Skin of body (tissue), 2 donors: ENCODE results near the gene CEP135. TPM values are rescaled to one million over a fixed set of nuclear protein-coding genes. Genes with fewer than 3 reads are reported as not detected.
A peak's percentile ranks its signal among the peaks of the same experiment; 100 is the strongest.
"Not testable (repeated sequence)": the region's sequence is repeated elsewhere in the genome, so short reads cannot be mapped to it uniquely, and the experiment has no call there.

ENCODE experiments used
- DNase-seq: peaks from one replicate; lab custom pipeline; 2025; lab: John Stamatoyannopoulos, UW
- total RNA-seq: library from RNA; depleted of rRNA; stranded (reverse); fragments of >200 nt; gene quantifications from one replicate; pipeline ENCODE4 v1.2.3, GENCODE V29; 2014

Gene CEP135
- total RNA-seq, 1 donor from 2014 or later: 11.0 TPM

DNA sequence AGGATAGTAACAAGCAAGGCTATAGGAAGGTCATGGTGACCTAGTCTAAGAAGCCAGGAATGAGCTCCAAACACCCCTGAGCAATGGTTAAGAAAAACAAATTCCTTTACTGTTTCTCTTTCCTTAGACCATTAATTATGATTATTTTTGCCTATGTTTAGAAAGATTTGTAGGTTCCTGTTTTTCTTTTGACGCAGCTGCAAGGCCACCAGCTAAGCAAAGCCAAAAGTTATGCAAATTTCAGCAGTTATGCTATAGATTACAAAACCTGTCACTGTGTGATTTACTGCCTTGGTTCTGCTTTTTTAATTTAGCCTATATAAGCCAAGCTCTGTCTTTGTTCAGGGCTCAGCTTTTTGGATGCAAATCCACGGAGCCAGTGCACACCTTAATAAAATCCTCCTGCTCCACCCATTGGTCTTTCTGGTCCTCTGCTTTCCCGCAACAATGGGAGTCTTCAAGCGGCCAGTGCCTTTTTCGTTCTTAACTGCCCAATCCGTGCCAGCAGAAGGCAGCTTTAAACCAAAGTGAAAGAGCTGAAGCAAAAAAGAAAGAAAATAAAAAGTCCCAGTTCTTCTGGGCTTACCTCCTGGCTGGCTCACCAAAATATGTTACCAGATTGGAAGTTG, 1.4 kb upstream of the CEP135 start:
- no peak for DNase-seq

- DNase-seq: peak; percentile 39
Observed at GRCh38 chr4:55947912-55948725, 626 bp upstream of the CEP135 start.

- no peak for DNase-seq
Observed at GRCh38 chr4:55949482-55949802, 697 bp downstream of the CEP135 start.

GRCh38 chr4:55951191-55951922, 2.6 kb downstream of the CEP135 start:
- DNase-seq: no peak

DNA sequence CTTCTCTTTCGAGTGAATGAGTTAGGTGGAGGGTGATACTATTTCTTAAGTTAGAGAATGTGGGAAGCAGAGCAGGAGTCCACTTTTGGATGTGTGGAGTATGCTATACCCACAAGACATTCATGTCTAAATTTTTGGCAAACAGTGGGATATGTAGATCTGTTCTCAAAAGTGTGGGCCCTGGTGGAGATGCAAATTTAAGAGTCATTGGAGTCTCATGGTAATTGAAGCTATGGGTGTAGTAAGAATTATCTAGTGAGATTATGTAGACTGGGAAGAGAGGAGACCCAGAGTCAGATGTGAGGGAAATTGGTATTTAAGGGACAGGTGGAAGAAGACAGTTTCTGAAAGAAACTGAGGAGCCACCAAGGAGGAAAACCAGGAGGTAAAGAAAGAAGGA, 7.0 kb downstream of the CEP135 start:
- no peak for DNase-seq

DNA sequence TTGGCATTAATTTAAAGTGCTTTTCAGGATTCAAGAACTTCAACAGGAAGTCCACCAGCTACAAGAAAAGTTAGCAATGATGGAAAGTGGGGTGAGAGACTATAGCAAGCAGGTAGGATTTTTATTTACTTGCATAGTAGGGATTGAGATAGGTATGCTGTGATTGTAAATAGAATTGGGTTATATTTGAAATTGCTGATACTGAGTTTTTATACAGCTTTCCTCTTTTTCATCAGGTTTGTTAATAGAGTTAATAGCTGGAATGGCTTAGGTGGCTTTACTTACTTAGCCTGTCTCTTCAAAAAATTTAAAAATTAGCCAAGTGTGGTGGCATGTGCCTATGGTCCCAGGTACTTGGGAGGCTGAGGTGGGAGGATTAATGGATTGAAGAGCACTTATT, 10.9 kb downstream of the CEP135 start:
- no peak for DNase-seq

DNA sequence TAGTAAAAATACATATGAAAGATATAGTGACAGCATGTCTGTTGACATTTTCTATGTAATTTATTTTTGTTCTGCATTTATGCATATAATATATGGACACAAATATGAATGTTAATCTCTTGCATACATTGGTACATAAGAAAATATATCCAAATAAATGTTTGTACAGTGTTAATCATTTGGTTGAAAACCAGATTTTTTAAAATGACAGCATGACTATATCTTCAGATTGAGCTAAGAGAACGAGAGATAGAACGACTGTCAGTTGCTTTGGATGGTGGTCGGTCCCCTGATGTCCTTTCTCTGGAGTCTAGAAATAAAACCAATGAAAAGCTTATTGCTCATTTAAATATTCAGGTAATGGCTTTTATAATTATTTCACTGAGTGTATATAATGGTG, 15.3 kb downstream of the CEP135 start:
- no peak for DNase-seq

- DNase-seq: no peak
Observed at GRCh38 chr4:55965585-55965984, 16.8 kb downstream of the CEP135 start.

DNA sequence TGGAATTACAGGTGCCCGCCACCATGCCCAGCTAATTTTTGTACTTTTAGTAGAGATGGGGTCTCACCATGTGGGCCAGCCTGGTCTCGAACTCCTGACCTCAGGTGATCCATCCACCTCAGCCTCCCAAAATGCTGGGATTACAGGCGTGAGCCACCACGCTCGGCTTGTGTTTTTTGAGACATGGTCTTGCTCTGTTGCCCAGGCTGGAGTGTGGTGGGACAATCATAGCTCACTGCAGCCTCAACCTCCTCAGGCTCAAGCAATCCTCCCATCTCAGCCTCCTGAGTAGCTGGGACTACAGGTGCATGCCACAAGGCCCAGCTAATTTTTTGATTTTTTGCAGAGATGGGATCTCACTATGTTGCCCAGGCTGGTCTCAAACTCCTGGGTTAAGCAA, 17.6 kb downstream of the CEP135 start:
- not testable (repeated sequence) for DNase-seq

DNA sequence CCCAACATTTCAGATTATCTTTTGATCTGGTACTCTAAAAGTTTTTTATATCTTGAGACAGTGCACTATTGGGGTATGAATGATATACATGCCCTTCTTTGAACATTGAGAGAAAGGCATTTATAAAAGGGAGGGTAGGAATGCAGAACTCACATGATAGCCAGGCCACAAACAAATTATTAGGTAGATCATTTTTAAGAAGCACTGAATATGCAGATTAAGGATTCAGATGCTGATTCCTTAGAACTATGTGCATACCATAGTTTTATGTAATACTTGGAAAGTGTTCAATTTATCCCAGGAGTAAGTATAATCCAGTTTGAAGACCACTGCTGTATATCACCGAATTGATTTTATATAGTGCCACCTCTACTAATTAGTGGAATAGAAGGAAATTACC, 18.6 kb downstream of the CEP135 start:
- no peak for DNase-seq

DNA sequence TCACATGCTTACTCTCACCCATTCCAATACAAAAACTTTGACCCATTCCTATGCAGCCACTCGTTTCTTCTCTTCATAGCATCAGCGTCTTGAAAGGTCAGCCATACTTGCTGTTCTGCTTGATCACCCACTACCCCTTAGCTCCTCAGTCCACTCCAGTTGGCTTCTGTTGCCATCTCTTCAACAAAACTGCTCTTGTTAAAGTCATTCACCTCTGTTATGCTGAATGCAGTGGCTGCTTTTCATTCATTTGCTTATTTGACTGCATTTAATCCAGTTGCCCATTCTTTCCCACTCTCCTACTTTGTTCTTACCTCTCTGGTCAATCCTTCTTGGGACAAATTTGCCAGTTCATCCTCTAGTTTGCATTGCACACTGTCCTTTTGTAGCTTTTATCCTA, 24.9 kb downstream of the CEP135 start:
- no peak for DNase-seq

DNA sequence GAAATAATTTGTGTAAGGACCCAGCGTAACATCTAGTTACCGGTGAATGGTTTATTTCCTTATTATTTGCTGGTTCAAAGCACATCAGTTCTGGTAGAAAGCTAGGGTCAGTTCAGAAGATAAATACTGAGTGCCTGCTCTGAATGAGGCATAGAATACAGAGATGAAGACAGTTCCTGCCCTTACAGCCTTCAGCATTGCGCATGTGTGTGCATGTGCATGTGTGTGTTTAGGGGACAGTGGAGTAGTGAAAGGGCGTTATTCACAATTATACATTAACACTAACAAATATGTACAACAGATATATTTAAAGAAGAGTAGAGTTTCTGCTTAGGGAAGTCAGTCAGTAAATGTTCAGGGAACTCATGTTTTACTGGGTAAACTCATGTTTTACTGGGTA, 29.1 kb downstream of the CEP135 start:
- no peak for DNase-seq

- no peak for DNase-seq
Observed at GRCh38 chr4:55979562-55979961, 30.8 kb downstream of the CEP135 start.

DNA sequence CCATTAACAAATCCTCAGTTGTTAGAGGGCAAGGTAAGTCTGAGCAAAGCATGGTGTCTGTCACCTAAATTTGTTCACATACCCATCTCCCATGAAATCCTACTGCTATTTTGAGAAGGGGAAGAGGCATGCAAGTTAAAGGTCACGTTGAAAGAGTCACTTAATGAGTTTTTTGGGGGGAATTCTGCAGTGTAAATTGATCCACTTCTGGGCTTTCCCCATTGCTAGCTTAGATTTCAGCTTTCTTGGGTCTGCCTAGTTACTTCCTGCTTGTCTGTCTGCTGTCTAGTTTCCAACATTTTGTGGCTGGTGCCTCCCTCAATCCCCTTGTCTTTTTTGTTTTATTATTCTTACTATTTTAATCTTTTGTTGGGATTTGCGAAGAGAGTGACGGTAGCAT, 32.0 kb downstream of the CEP135 start:
- DNase-seq: no peak

DNA sequence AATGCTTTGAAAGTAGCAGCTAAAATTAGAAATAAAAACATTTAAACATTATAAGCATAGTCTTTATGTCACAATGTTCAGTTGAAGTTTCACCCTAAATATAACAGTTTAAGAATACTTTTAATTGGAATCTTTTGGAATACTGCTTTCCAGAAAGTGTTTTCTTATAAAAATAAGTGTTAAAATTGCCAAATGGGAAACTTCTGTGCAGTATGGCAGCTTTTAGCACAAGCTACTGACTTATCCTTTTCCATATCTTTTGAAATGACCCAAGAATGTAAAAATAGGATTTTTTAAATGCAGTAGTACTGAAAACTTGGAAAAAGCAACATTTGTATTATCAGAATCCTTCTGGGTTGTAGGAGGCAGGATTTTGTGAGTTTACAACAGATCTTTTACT, 34.2 kb downstream of the CEP135 start:
- no peak for DNase-seq

GRCh38 chr4:55989766-55990165, 41.0 kb downstream of the CEP135 start:
- DNase-seq: no peak

GRCh38 chr4:55993994-55994663, 45.4 kb downstream of the CEP135 start:
- no peak for DNase-seq

- DNase-seq: no peak
Observed at GRCh38 chr4:55996646-55997045, 47.9 kb downstream of the CEP135 start.

GRCh38 chr4:56003606-56004005, 54.9 kb downstream of the CEP135 start:
- no peak for DNase-seq

DNA sequence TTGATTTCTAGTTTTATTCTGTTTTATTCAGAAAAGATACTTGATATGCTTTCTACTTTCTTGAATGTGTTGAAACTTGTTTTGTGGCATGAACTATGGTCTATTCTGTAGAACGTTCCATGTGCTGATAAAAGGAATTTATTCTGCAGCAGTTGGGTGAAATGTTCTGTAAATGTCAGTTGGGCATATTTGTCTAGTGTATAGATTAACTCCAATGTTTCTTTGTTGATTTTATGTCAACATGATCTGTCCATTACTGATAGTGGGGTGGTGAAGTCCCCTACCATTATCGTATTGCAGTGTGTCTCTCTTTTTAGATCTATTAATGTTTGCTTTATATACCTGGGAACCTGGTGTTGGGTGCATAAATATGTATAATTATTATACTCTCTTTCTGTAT, 55.5 kb downstream of the CEP135 start:
- no peak for DNase-seq

GRCh38 chr4:56007154-56007553, 58.4 kb downstream of the CEP135 start:
- DNase-seq: no peak

DNA sequence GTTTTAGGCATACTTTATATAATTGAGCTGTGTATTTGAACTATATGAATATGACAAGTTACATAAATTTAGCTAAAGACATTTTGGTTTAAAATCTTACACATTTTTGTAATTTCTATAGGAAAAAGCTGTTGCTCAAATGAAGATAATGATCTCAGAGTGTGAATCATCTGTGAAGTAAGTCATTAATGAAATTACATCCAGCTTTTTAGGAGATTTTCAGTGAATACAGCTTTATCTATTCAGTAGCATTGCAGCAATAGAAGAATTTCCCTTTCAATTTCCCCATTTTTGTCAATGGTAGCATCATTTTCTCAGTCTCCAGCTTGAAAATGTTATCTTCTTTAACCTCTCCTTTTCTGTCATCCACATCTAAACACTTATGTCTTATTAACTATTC, 59.5 kb downstream of the CEP135 start:
- no peak for DNase-seq
